HG03457 (cell line): ENCODE results near the gene ISCU.

Source experiments
- ATAC-seq: cut with Tn5 transposase; IDR thresholded peaks from one replicate; pipeline ENCODE4 v1.9.1; 2021; ENCODE audit warnings: moderate number of reproducible peaks; ENCODE audit not compliant: unreplicated experiment

Gene ISCU

GRCh38 chr12:108562348-108563135 is at the start of gene ISCU:
ISCU (plus strand) TSS chr12:108562596; CDS start chr12:108562623, 27 bp downstream.
- ATAC-seq, result peak; percentile 34

DNA sequence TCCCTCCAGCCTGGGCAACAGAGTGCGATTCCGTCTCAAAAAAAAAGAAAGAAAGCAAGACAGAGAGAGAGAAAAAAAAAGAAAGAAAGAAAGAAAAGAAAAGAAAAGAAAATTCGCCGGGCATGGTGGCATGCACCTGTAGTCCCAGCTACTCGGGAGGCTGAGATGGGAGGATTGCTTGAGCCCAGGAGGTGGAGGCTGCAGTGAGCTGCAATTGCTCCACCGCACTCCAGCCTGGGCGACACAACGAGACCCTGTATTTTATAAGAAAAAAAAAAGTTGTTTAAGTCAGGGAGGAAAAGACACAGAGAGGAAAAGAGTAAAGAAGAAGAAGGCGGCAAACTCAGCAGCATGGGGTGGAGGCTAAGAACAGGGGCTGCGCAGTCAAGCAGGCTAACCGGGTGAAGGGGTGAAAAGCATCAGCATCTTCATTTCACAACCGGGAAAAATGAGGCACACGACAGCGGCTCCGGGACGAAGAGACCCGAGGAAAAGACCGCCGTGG is 47.9 kb upstream of the ISCU start:
- ATAC-seq, result peak; percentile 4

- peak; percentile 77 for ATAC-seq
These were observed 47.2 kb upstream of the ISCU start, which contains the start of gene FICD for GRCh38 chr12:108514973-108515814. FICD (plus strand) TSS chr12:108515277; CDS start chr12:108516973, 1,696 bp downstream.

DNA sequence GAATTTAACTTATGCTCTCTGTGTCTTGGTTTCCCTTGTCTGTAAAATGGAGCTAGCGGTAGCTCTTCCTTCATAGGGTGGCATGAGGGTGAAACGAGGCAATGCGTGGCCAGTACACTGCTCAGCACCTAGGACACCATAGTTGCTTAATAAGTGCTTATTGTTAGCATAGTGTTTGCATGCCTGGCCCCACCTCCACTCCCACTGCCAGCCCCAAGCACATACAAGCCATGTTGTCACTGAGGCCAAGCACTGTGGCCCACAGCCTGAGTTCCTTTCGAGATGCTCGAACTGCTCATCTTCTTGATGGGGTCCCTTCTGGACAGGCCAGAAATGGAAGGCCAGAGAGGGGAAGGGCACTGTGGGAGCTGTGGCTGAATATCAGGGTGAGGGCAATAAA is 46.5 kb upstream of the ISCU start:
- no peak for ATAC-seq

- no peak for ATAC-seq
These were observed 45.7 kb upstream of the ISCU start for GRCh38 chr12:108516511-108517275.

- ATAC-seq, result no peak
These were observed 44.9 kb upstream of the ISCU start for GRCh38 chr12:108517288-108518100.

DNA sequence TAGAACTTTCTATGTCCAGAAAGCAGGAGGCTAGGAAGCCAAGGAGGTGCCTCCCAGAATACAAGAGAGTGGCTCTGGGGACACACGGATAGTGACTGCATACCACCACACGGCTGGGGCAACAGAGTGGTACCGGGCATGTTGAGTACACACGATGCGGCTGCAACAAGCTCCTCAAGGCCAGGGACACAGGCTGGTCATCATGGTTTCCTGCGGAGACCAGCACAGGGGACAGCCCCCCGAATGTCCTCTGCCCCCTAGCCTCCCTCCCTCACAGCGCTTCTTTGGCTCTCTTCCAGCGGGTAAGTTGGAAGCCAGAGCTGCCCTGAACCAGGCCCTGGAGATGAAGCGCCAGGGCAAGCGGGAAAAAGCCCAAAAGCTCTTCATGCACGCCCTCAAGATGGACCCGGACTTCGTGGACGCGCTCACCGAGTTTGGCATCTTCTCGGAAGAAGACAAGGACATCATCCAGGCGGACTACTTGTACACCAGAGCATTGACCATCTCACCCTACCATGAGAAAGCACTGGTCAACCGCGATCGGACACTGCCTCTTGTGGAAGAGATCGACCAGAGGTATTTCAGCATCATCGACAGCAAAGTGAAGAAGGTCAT is 44.2 kb upstream of the ISCU start:
- no peak for ATAC-seq

DNA sequence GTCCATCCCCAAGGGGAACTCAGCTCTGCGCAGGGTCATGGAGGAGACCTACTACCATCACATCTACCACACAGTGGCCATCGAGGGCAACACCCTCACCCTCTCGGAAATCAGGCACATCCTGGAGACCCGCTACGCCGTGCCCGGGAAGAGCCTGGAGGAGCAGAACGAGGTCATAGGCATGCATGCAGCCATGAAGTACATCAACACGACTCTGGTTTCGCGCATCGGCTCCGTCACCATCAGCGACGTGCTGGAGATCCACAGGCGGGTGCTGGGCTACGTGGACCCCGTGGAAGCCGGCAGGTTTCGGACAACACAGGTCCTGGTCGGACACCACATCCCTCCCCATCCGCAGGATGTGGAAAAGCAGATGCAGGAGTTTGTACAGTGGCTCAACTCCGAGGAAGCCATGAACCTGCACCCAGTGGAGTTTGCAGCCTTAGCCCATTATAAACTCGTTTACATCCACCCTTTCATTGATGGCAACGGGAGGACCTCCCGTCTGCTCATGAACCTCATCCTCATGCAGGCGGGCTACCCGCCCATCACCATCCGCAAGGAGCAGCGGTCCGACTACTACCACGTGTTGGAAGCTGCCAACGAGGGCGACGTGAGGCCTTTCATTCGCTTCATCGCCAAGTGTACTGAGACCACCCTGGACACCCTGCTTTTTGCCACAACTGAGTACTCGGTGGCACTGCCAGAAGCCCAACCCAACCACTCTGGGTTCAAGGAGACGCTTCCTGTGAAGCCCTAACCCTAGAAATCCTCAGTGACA is 43.5 kb upstream of the ISCU start:
- ATAC-seq, result no peak

DNA sequence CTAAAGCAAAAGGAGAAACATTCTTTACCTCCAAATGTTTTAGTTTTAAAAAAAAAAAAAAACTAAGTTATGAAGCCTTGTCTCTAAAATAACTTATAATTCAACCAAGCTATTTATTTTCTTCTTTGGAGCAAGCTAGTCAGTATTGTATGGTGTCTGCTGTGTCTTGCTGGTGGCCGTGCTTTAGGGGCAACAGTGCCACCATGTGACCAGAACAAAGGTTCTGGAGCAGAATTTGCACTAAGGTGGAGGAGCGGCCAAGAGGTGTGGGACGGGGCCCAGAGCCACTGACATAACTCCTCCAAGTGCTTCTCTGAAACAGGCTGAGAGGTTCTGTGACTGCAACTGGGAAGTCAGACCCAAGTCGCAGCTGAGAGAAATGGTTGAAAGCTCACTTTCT is 42.8 kb upstream of the ISCU start:
- ATAC-seq, result no peak

DNA sequence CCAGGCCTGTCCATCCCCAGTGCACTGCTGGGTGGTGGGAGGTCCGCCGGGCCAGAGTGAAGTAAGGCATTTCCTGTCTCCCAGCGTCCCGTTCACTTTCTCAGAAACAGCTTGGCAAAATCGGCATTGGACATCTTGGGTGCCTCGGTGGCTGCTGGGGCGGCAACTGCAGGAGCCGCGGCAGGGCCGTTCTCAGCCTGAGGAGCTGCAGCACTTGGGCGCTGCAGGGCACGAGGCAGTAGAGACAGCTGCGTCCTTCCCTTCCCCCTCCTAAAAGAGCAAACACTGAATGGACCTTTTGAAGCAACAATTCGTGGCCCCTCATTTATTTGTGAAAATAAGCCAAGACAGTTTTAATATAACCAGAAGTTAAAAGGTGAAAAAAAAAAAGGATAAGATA is 39.0 kb upstream of the ISCU start:
- no peak for ATAC-seq

- no peak for ATAC-seq
These were observed 36.7 kb upstream of the ISCU start for GRCh38 chr12:108525681-108526080.

- ATAC-seq, result no peak
These were observed 35.8 kb upstream of the ISCU start for GRCh38 chr12:108526482-108527165.

- ATAC-seq, result no peak
These were observed 35.3 kb upstream of the ISCU start for GRCh38 chr12:108527166-108527496.

GRCh38 chr12:108530161-108530560 is 32.2 kb upstream of the ISCU start:
- no peak for ATAC-seq

- ATAC-seq, result no peak
These were observed 30.2 kb upstream of the ISCU start for GRCh38 chr12:108531929-108532848.

DNA sequence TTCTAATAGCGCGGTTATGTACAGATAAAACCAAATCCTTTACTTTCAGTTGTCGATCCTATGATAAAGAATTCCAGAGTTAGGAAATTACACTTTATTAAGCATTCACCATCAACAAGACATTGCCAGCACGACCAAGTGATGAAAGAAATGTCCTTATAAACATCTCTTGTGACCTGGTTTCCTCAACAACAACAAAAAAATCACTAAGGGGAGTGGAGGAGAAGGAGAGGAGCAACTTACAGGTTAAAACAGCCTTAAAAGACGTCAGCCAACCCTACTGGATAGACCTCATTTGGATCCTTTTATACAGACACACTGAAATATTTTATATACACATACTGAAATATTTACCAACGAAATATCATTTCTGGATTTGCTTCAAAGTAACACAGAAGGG is 24.2 kb upstream of the ISCU start:
- no peak for ATAC-seq

GRCh38 chr12:108538616-108539195 is 23.7 kb upstream of the ISCU start:
- no peak for ATAC-seq
